ENCODE data around the gene PLXNA4. TPM values are rescaled to one million over a fixed set of nuclear protein-coding genes. Genes with fewer than 3 reads are reported as not detected.

The PLXNA4 gene
- total and polyA plus RNA-seq, 2 donors (not counting 1 experiment from before 2014, with no cell fraction given) = not detected

- DNase-seq (no peak), ATAC-seq (ENCODE audit: low read depth) (no peak)
- no peak for TF ChIP-seq CTCF (IDR thresholded peaks at IDR 0.05)
- TF ChIP-seq EZH2 (IDR thresholded peaks at IDR 0.05; ENCODE audit: borderline replicate concordance, insufficient read depth, low read depth, low read length, poor library complexity, severe bottlenecking) = no peak
- Mint-ChIP-seq H3K4me3 (no peak overlapping the region), H3K27ac (no peak overlapping the region), H3K9me3 (ENCODE audit: insufficient read depth) (no peaks in the 10 kb centered on the region), H3K27me3 (no peaks in the 10 kb centered on the region), H3K4me1 (no peaks in the 10 kb centered on the region)
- intact Hi-C loops (cut with micrococcal nuclease) = no loop called here
- Histone ChIP-seq H2AFZ (ENCODE audit: insufficient read depth, low read depth, low read length, poor library complexity, severe bottlenecking) (no peak overlapping the region), H3K36me3 (replicated peaks in 1 of 2; ENCODE audit: control extremely low read depth in 1 of 2, control insufficient read depth in 1 of 2, extremely low read depth in 1 of 2, insufficient read depth in 2 of 2, low read length in 1 of 2) (no peaks in the 10 kb centered on the region), H3K4me1 (ENCODE audit: control insufficient read depth in 2 of 2, insufficient read depth in 2 of 2, low read length in 2 of 2) (no peaks in the 10 kb centered on the region), H3K9ac (ENCODE audit: low read length) (no peak overlapping the region), H3K4me3 (ENCODE audit: control extremely low read depth in 1 of 5, extremely low read depth in 1 of 5, insufficient read depth in 1 of 5, low read depth in 2 of 5, low read length in 4 of 5) (no peak overlapping the region), H3K79me2 (ENCODE audit: control insufficient read depth, insufficient read depth, low read length) (no peaks in the 10 kb centered on the region), H3K4me2 (replicated peaks; ENCODE audit: low read depth, low read length, poor library complexity, severe bottlenecking) (no peak overlapping the region), H3K27me3 (replicated peaks in 1 of 4; ENCODE audit: control extremely low read depth in 1 of 4, control insufficient read depth in 3 of 4, insufficient read depth in 4 of 4, low read length in 3 of 4) (no peaks in the 10 kb centered on the region), H3K27ac (ENCODE audit: low read length in 2 of 2) (no peak overlapping the region), H3K9me3 (ENCODE audit: control extremely low read depth in 1 of 3, control insufficient read depth in 2 of 3, insufficient read depth in 1 of 3, low read length in 2 of 3) (no peaks in the 10 kb centered on the region), H4K20me1 (ENCODE audit: control insufficient read depth, insufficient read depth, low read length, poor library complexity, severe bottlenecking) (no peaks in the 10 kb centered on the region)
- ChIA-PET CTCF (no interaction called here), POLR2A (no interaction called here)
- WGBS (ENCODE audit: insufficient coverage) = 70% methylated on average over 2 of the region's 3 CpGs
These were observed 343.9 kb downstream of the PLXNA4 start for GRCh38 chr7:132232406-132232805.

GRCh38 chr7:132230462-132230861 is 345.8 kb downstream of the PLXNA4 start:
- Mint-ChIP-seq H3K9me3 (ENCODE audit: insufficient read depth) (no peaks in the 10 kb centered on the region), H3K4me3 (no peak overlapping the region), H3K27ac (no peak overlapping the region), H3K4me1 (no peaks in the 10 kb centered on the region), H3K27me3 (no peaks in the 10 kb centered on the region)
- Histone ChIP-seq H3K4me2 (replicated peaks; ENCODE audit: low read depth, low read length, poor library complexity, severe bottlenecking) (no peak overlapping the region), H3K9me3 (ENCODE audit: control extremely low read depth in 1 of 3, control insufficient read depth in 2 of 3, insufficient read depth in 1 of 3, low read length in 2 of 3) (peaks cover 0 to 3% (median 0%) of the 10 kb centered on the region in 3 donors), H2AFZ (ENCODE audit: insufficient read depth, low read depth, low read length, poor library complexity, severe bottlenecking) (no peak overlapping the region), H3K4me3 (ENCODE audit: control extremely low read depth in 1 of 5, extremely low read depth in 1 of 5, insufficient read depth in 1 of 5, low read depth in 2 of 5, low read length in 4 of 5) (no peak overlapping the region), H3K27me3 (replicated peaks in 1 of 4; ENCODE audit: control extremely low read depth in 1 of 4, control insufficient read depth in 3 of 4, insufficient read depth in 4 of 4, low read length in 3 of 4) (no peaks in the 10 kb centered on the region), H3K9ac (ENCODE audit: low read length) (no peak overlapping the region), H3K4me1 (ENCODE audit: control insufficient read depth in 2 of 2, insufficient read depth in 2 of 2, low read length in 2 of 2) (no peaks in the 10 kb centered on the region), H3K36me3 (replicated peaks in 1 of 2; ENCODE audit: control extremely low read depth in 1 of 2, control insufficient read depth in 1 of 2, extremely low read depth in 1 of 2, insufficient read depth in 2 of 2, low read length in 1 of 2) (no peaks in the 10 kb centered on the region), H4K20me1 (ENCODE audit: control insufficient read depth, insufficient read depth, low read length, poor library complexity, severe bottlenecking) (no peaks in the 10 kb centered on the region), H3K27ac (ENCODE audit: low read length in 2 of 2) (no peak overlapping the region), H3K79me2 (ENCODE audit: control insufficient read depth, insufficient read depth, low read length) (no peaks in the 10 kb centered on the region)
- ATAC-seq (ENCODE audit: low read depth) (no peak), DNase-seq (no peak)
- ChIA-PET CTCF (no interaction called here), POLR2A (no interaction called here)
- WGBS (ENCODE audit: insufficient coverage) = 100% methylated on average over 4 of the region's 7 CpGs
- intact Hi-C loops (cut with micrococcal nuclease) = no loop called here
- no peak for TF ChIP-seq EZH2 (IDR thresholded peaks at IDR 0.05; ENCODE audit: borderline replicate concordance, insufficient read depth, low read depth, low read length, poor library complexity, severe bottlenecking)
- no peak for TF ChIP-seq CTCF (IDR thresholded peaks at IDR 0.05)

All from B cell (primary cell).